CD4-positive, alpha-beta T cell treated with Interleukin-1 beta for 1 hour (primary cell): ENCODE data around the gene UCP3.
"Not testable (repeated sequence)": the region's sequence is repeated elsewhere in the genome, so short reads cannot be mapped to it uniquely, and the experiment has no call there.

Experiments used
- DNase-seq, 2 donors: peaks; one replicate each; pipeline ENCODE4 v3.0.0-alpha.2; 2020 to 2022

The UCP3 gene

GRCh38 chr11:73999581-74000306 lies 9.1 kb downstream of the UCP3 start:
- DNase-seq, result peak in 1 of 2 donors; percentile 64

- no peak for DNase-seq
Measured at GRCh38 chr11:73998846-73999575, 9.9 kb downstream of the UCP3 start.

GRCh38 chr11:73997120-73997770 lies 11.6 kb downstream of the UCP3 start:
- peak in 1 of 2 donors; percentile 34 for DNase-seq

- DNase-seq, result peak in 1 of 2 donors; percentile 15
Measured at GRCh38 chr11:73996161-73996747, 12.6 kb downstream of the UCP3 start.

GRCh38 chr11:73995731-73996130 lies 13.2 kb downstream of the UCP3 start:
- peak; percentile 56 to 79 for DNase-seq

GRCh38 chr11:73995247-73995646 lies 13.6 kb downstream of the UCP3 start:
- DNase-seq, result peak; percentile 55 to 85

GRCh38 chr11:73991471-73992006 lies 17.3 kb downstream of the UCP3 start:
- peak in 1 of 2 donors; percentile 39 for DNase-seq

- no peak for DNase-seq
Measured at GRCh38 chr11:73990730-73991129, 18.2 kb downstream of the UCP3 start.

- DNase-seq, result peak; percentile 19 to 22
Measured at GRCh38 chr11:73989156-73989555, 19.7 kb downstream of the UCP3 start.

GRCh38 chr11:73988227-73988626 lies 20.7 kb downstream of the UCP3 start:
- DNase-seq, result no peak

GRCh38 chr11:73985661-73986060 lies 23.2 kb downstream of the UCP3 start:
- DNase-seq, result not testable (repeated sequence)

GRCh38 chr11:73983741-73984538 lies 24.9 kb downstream of the UCP3 start:
- DNase-seq, result peak; percentile 26 to 29

GRCh38 chr11:73982990-73983740 lies 25.7 kb downstream of the UCP3 start:
- DNase-seq, result peak; percentile 96 to 97

- peak; percentile 88 to 89 for DNase-seq
Measured at GRCh38 chr11:73982595-73982989, 26.3 kb downstream of the UCP3 start, which contains the start of gene UCP2. TSS of gene UCP2 (minus strand) at chr11:73982843. CDS start at chr11:73978378, 4,465 bp downstream.

GRCh38 chr11:73981051-73981805 lies 27.7 kb downstream of the UCP3 start:
- DNase-seq, result peak in 1 of 2 donors; percentile 30

GRCh38 chr11:73980001-73980961 lies 28.6 kb downstream of the UCP3 start:
- DNase-seq, result peak; percentile 91 to 92

- DNase-seq, result peak in 1 of 2 donors; percentile 16
Measured at GRCh38 chr11:73978576-73979086, 30.3 kb downstream of the UCP3 start.

- DNase-seq, result no peak
Measured at GRCh38 chr11:73977856-73978519, 30.9 kb downstream of the UCP3 start.
